ENCODE measurements around the gene KRIT1.
"Not testable (repeated sequence)": the region's sequence is repeated elsewhere in the genome, so short reads cannot be mapped to it uniquely, and the experiment has no call there.

GRCh38 chr7:92254800-92255199 is 9.1 kb upstream of the KRIT1 start:
- TF ChIP-seq, protein P1, sequence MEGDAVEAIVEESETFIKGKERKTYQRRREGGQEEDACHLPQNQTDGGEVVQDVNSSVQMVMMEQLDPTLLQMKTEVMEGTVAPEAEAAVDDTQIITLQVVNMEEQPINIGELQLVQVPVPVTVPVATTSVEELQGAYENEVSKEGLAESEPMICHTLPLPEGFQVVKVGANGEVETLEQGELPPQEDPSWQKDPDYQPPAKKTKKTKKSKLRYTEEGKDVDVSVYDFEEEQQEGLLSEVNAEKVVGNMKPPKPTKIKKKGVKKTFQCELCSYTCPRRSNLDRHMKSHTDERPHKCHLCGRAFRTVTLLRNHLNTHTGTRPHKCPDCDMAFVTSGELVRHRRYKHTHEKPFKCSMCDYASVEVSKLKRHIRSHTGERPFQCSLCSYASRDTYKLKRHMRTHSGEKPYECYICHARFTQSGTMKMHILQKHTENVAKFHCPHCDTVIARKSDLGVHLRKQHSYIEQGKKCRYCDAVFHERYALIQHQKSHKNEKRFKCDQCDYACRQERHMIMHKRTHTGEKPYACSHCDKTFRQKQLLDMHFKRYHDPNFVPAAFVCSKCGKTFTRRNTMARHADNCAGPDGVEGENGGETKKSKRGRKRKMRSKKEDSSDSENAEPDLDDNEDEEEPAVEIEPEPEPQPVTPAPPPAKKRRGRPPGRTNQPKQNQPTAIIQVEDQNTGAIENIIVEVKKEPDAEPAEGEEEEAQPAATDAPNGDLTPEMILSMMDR (IDR thresholded peaks at IDR 0.05): not testable (repeated sequence)
- not testable (repeated sequence) for TF ChIP-seq EZH2phosphoT487 (IDR thresholded peaks at IDR 0.05)
